GM18520 (cell line): ENCODE measurements around the gene PLEKHA7.

Experiments used
- ATAC-seq: cut with Tn5 transposase; IDR thresholded peaks from one replicate; pipeline ENCODE4 v1.9.1; 2021; ENCODE audit not compliant: unreplicated experiment

The PLEKHA7 gene

GRCh38 chr11:16946477-16947282 is 67.5 kb downstream of the PLEKHA7 start:
- ATAC-seq = peak; percentile 85

- ATAC-seq = peak; percentile 37
Observed at GRCh38 chr11:16945671-16946469, 68.3 kb downstream of the PLEKHA7 start.

GRCh38 chr11:16942911-16943310 is 71.3 kb downstream of the PLEKHA7 start:
- no peak for ATAC-seq

- ATAC-seq = no peak
Observed at GRCh38 chr11:16942342-16942741, 71.9 kb downstream of the PLEKHA7 start.

- no peak for ATAC-seq
Observed at GRCh38 chr11:16941935-16942334, 72.3 kb downstream of the PLEKHA7 start.

- no peak for ATAC-seq
Observed at GRCh38 chr11:16938061-16938460, 76.2 kb downstream of the PLEKHA7 start.

GRCh38 chr11:16936643-16937042 is 77.6 kb downstream of the PLEKHA7 start:
- no peak for ATAC-seq

- no peak for ATAC-seq
Observed at GRCh38 chr11:16935518-16936302, 78.5 kb downstream of the PLEKHA7 start.

GRCh38 chr11:16933756-16934603 is 80.2 kb downstream of the PLEKHA7 start:
- no peak for ATAC-seq

- no peak for ATAC-seq
Observed at GRCh38 chr11:16933291-16933690, 80.9 kb downstream of the PLEKHA7 start.

- no peak for ATAC-seq
Observed at GRCh38 chr11:16928044-16928443, 86.2 kb downstream of the PLEKHA7 start.

GRCh38 chr11:16926883-16927626 is 87.2 kb downstream of the PLEKHA7 start:
- ATAC-seq = no peak

GRCh38 chr11:16925561-16926065 is 88.6 kb downstream of the PLEKHA7 start:
- ATAC-seq = no peak

- ATAC-seq = no peak
Observed at GRCh38 chr11:16924826-16925560, 89.2 kb downstream of the PLEKHA7 start.

GRCh38 chr11:16924462-16924825 is 89.8 kb downstream of the PLEKHA7 start:
- peak; percentile 47 for ATAC-seq

- ATAC-seq = no peak
Observed at GRCh38 chr11:16923987-16924386, 90.2 kb downstream of the PLEKHA7 start.

GRCh38 chr11:16921668-16922067 is 92.5 kb downstream of the PLEKHA7 start:
- ATAC-seq = no peak

- peak; percentile 30 for ATAC-seq
Observed at GRCh38 chr11:16921019-16921418, 93.2 kb downstream of the PLEKHA7 start.

GRCh38 chr11:16920559-16920958 is 93.7 kb downstream of the PLEKHA7 start:
- ATAC-seq = no peak
